GM12878 (cell line): ENCODE results near the gene IFIT5.

Experiments
- KDM1A ChIP-seq: fragments of 200-600 bp; sonication (generic); IDR thresholded peaks from 2 replicates; pipeline ENCODE4 v1.6.1; 2016; ENCODE audit warnings: borderline replicate concordance
- TCF12 ChIP-seq: IDR thresholded peaks from 2 replicates; pipeline ENCODE4 v1.6.1; 2011; ENCODE audit warnings: low read depth, mild to moderate bottlenecking, low read length
- TF ChIP-seq, protein P1 (sequence below): fragments of 450-650 bp; IDR thresholded peaks from 2 replicates; pipeline ENCODE4 v1.6.1; 2017; ENCODE audit warnings: borderline replicate concordance
- TF ChIP-seq, protein P2 (sequence below), 3 experiments: IDR thresholded peaks in 2 of 3; conservative IDR thresholded peaks in 1 of 3; 2 replicates each; pipeline ENCODE4 v1.5.1; 2011; ENCODE audit warnings: low read depth in 3 of 3, low read length in 3 of 3, mild to moderate bottlenecking in 3 of 3, control low read depth in 2 of 3, moderate library complexity in 2 of 3, inconsistent platforms in 1 of 3, mixed read lengths in 1 of 3; ENCODE audit not compliant: control insufficient read depth in 2 of 3, insufficient read depth in 1 of 3; ENCODE audit errors: extremely low read depth in 1 of 3

DNA sequence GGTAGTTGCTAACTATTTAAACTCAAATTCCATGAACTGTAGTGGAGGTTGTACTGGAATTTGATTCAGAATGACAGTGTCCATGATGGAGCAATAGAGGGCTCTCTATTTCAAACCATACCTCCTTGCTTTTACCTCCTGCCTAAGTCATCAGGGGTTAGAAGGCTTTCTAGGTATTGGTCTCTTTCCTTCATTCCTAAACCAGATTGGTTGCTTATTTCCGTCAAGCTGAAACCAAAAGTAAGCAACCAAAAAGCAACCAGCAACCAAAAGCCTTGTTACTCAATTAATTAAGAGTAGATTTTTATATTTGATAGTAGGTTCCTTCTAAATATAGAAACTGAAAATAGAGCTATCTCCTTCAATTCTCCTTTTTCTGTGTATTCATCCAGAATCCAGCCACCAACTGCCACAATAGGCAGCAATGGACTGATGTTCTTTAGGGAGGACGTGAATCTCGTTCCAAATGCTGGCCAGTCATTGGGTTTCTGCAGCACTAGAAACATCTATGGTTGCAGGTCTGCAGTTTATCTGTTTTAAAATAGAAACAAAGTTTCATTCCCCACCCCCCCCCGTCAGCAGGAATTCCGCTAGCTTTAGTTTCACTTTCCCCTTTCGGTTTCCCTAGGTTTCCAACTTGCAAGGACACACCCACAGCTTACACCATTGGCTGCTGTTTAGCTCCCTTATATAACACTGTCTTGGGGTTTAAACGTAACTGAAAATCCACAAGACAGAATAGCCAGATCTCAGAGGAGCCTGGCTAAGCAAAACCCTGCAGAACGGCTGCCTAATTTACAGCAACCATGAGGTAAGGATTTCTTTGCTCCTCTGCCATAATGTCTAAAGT is 22.2 kb upstream of the IFIT5 start, which contains the start of gene IFIT1:
- TF ChIP-seq, protein P1, sequence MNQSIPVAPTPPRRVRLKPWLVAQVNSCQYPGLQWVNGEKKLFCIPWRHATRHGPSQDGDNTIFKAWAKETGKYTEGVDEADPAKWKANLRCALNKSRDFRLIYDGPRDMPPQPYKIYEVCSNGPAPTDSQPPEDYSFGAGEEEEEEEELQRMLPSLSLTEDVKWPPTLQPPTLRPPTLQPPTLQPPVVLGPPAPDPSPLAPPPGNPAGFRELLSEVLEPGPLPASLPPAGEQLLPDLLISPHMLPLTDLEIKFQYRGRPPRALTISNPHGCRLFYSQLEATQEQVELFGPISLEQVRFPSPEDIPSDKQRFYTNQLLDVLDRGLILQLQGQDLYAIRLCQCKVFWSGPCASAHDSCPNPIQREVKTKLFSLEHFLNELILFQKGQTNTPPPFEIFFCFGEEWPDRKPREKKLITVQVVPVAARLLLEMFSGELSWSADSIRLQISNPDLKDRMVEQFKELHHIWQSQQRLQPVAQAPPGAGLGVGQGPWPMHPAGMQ: no peak
- TF ChIP-seq TCF12 (no peak), KDM1A (no peak)
- TF ChIP-seq, protein P2, sequence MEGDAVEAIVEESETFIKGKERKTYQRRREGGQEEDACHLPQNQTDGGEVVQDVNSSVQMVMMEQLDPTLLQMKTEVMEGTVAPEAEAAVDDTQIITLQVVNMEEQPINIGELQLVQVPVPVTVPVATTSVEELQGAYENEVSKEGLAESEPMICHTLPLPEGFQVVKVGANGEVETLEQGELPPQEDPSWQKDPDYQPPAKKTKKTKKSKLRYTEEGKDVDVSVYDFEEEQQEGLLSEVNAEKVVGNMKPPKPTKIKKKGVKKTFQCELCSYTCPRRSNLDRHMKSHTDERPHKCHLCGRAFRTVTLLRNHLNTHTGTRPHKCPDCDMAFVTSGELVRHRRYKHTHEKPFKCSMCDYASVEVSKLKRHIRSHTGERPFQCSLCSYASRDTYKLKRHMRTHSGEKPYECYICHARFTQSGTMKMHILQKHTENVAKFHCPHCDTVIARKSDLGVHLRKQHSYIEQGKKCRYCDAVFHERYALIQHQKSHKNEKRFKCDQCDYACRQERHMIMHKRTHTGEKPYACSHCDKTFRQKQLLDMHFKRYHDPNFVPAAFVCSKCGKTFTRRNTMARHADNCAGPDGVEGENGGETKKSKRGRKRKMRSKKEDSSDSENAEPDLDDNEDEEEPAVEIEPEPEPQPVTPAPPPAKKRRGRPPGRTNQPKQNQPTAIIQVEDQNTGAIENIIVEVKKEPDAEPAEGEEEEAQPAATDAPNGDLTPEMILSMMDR (IDR thresholded peaks at IDR 0.05 in 2 of 3, conservative IDR thresholded peaks at IDR 0.05 in 1 of 3; ENCODE audit: control insufficient read depth in 2 of 3, extremely low read depth in 1 of 3, insufficient read depth in 1 of 3, low read depth in 3 of 3, low read length in 3 of 3): no peak
